Left renal pelvis (tissue), 4 donors: Measurements from ENCODE around the gene NAV1. TPM values are rescaled to one million over a fixed set of nuclear protein-coding genes. Genes with fewer than 3 reads are reported as not detected.
"Not testable (repeated sequence)": the region's sequence is repeated elsewhere in the genome, so short reads cannot be mapped to it uniquely, and the experiment has no call there.

ENCODE experiments used
- DNase-seq, 4 donors: peaks; one replicate each; pipeline ENCODE4 v3.0.0-alpha.2; 2013; ENCODE audit warnings: low read depth in 4 of 4, low spot score in 3 of 4
- polyA plus RNA-seq, 4 donors: library from polyadenylated mRNA; unstranded; fragments of 120-200 nt; gene quantifications; one replicate each; pipeline ENCODE4 v1.2.1, GENCODE V29; 2013; ENCODE audit not compliant: insufficient read length in 4 of 4

The NAV1 gene
- polyA plus RNA-seq, 4 donors, result 17.4 to 22.2 (median 19.9) TPM

DNA sequence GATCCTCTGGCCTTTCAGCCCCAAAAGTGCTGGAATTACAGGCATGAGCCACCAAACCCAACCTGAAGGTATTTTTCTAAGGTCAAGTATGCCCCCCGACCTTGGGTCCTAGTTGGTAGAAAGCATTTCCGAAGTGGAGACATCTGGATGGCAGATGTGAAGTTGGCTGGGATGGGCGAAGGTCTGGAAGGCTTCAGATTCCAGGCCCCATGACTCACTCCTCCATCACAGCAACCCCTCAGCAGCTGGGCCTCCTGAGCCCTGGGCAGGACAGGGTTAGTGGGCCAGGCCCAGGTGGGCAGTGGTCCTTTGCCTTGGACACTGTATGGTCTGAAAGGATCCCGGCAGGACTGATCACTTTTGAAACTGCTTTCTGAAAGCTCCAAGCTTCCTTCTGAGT, 23.3 kb downstream of the NAV1 start:
- no peak for DNase-seq

DNA sequence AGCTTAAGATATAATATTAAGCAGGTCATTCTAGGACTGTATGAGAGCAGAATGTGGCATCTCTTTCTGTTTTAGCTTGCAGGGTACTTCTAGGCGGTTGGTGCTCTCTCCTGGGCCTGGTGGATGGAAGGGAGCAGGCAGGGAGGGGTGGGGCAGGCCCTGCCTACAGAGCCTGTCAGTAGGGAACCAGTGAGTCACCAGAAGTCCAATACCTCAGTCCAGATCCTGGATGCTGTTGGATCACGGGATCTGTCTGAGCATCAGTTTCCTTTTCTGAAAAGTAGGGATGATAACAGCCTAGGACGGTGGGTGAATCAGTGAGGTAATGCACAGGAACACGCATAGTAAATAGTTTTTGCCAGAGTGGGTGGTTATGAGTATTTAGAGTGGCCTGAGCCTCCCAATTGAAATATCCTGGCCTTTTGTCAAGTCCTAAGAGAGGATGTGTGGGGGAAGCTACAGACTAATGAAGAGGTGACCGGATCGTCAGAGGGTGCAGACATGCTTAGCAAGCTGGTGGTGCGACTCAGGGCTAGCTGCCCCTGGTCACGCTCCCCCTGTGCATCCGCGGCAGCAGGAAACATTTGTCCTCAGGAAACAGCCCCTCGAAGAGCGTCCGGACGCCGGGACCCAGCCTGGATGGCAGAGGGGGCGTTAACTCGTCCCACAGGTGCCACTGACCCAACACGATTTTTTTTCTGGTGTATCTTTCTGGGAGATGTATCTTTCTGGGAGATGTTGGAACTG, 23.9 kb downstream of the NAV1 start:
- no peak for DNase-seq

DNA sequence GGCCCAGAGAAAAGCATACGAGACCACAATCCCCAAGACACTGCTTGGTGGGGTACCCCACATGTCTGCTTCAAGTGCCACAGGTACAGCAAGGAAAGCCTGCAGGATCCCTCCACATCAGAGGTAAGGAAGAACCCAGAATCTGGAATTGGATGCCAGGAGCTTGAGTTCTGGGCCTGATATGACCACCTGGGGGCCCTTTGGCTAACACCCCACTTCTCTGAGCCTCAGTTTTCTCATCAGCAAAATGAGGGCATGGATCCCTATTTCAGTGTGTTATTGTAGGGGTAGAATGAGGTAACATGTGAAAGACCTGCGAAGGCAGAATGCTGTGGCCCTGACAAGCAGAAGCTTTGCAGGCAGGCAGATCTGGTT, 24.5 kb downstream of the NAV1 start:
- no peak for DNase-seq

DNA sequence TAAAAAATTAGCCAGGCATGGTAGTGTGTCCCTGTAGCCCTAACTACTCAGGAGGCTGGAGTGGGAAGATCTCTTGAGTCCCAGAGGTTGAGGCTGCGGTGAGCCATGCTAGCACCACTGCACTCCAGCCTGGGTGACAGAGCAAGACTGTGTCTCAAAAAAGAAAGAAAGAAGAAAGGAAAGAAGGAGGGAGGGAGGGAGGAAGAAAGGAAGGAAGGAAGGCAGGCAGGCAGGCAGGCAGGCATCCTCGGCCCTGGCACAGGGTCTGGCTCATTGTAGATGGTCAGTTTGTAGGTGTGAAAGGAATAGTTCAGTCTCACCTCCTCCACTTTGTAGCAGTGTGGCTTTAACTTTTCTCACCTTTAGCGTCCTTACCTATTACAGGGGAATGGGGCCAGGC, 25.0 kb downstream of the NAV1 start:
- no peak for DNase-seq

DNA sequence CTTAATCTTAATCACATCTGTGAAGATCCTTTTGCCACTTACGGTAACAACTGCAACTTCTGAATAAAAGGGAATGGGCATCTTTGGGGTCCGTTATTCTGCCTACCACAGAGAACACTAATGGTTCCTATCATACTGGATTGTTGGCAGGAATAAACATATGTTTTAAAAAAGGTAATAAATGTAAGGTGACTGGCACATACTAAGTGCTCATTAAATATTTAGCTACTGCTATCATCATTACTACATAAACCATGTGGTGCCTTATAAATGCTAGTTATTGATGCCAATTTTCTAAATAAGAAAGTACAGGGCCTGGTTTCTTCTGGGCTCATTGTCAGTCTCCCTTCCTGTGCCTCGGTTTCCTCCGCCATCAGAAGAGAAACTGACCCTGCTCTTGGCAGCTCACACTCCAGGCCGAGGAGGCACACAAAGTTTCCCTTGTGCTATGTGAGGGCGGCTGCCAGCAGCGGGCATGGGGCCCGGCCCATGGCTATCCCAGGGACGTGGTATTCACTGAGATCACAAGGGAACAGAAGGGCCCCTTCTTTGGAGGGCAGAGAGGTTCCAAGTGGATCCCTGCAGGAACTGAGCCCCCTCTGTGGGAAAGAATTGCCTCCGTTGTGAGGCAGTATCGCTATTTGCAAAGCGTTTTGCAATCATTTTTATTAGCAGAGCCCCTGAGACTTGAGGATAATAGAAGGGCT, 26.2 kb downstream of the NAV1 start:
- no peak for DNase-seq

DNA sequence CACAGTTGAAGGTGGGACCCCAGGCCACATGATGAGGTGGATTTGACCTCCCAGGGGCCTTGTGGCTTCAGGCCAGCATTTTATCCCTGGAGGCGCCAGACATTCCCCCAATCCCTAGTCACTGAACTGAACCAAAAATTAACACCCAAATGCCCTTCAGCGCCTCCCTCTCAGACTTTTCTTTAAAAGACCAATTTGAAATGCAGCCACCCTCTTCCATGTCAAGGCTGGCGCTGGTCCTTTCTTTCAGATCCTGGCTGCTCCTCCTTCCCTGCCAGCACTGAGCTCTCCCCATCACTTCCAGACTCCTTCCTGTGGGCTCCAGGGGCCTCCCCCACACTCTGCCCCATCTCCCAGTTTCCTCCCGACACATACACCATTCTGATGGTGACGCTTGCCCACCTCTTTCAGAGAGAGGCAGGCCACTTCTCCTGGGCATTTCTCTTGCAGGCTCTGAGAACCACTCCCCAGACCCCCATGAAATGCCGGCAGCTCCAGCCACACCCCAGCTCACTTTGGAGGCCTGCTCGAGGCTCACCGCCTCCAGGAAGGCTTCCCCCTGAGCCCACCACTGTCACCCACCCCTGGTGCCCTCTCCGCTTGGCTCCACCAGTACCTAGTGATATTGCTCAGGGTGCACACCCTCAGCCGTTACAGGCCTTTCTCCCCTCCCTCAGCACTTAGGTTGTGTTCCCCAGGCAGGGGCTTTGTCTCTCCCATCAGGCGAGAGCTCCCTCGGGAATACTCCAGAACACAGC, 27.0 kb downstream of the NAV1 start:
- DNase-seq, result no peak

DNA sequence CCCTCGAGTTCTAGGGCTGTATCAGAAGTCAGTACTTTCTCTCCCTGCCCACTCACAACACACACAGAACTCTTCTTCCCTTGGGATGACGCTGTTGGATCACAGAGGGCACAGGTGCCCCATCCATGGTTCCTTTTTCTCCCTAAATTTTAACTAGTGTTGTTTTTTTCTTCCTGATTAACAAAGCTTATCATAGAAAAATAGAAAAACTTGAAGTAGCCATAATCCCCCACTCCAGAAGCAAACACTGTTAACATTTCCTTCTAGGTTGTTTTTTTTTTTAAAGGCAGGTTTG, 27.5 kb downstream of the NAV1 start:
- DNase-seq, result no peak

DNA sequence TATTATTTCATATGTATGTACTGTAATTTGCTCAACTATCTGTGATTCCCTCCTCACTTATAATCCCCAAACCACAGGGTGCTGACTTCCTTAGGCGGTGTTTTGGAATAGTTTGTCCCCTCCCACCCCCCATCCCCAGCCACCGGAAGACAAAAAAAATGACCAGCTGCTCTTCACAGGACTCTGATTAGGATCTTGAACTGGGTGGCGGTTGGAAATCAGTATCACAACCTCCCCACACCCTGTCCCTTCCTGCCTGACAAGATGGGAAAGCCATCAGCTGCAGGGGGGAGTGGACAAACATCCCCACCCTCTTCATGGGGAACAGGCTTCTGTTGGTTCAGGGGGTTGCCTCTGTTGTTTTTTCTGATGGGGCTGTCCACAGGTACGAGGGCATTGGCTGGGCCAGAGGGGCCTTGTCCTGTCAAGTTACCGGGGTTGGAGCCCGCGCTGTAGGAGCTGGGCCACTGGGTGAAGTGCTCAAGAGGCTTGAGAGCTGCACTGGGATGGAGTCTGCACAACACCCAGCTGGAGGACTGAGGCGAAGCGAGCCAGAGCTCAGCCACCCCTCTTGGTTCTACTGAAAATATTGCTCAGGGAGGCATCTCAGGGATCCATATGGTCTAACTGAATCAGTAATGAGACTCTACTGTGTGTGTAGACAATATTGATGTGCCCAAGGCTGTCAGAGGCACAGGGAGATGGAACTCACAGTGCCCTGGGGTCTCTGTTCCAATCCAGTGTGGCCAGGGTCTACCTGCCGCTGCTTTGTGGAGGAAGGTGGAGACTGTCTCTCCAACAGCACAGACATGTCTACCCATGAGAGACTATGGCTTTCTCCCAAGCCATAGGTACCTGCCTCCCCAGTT, 28.2 kb downstream of the NAV1 start:
- DNase-seq, result no peak

DNA sequence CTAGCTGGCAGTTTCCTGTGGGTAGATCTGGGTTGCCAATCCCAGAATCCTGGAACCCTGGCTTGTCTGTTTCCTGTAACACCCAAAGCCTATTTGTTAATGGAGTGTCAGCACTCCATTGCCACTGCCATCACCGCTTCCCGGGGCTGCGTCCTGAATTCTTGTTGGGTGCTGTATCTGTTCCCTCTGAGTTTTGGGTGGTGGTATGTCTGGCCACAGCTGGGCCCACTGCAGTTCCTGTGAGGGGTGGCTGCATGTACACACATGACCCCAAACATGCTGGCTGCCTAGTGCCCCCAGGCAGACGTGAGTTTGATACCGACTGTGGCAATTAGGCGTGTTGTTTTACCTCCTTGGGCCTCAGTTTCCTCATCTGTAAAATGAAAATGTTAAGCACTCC, 29.3 kb downstream of the NAV1 start:
- DNase-seq, result no peak

DNA sequence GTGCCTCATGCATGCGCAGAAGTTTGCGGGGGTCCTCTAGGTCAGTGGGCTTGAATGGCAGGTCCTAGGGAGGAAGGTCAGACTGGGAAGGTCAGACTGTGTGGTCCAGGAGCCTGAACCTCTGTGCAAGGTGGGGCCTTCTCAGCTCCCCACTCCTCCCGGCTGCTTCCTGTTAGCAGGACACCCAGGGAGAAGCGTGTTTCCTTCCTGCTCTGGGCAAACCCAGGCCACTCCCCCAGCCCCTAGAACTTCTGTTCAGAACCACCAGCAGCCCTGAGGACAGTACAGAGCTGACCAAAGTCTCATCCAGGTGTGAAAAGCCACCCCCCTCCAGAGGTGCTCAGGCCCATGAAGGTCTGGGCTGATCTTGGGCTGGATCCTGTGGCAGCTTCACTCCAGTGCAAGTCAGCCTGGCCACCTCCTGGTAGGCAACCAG, 29.9 kb downstream of the NAV1 start:
- no peak for DNase-seq

DNA sequence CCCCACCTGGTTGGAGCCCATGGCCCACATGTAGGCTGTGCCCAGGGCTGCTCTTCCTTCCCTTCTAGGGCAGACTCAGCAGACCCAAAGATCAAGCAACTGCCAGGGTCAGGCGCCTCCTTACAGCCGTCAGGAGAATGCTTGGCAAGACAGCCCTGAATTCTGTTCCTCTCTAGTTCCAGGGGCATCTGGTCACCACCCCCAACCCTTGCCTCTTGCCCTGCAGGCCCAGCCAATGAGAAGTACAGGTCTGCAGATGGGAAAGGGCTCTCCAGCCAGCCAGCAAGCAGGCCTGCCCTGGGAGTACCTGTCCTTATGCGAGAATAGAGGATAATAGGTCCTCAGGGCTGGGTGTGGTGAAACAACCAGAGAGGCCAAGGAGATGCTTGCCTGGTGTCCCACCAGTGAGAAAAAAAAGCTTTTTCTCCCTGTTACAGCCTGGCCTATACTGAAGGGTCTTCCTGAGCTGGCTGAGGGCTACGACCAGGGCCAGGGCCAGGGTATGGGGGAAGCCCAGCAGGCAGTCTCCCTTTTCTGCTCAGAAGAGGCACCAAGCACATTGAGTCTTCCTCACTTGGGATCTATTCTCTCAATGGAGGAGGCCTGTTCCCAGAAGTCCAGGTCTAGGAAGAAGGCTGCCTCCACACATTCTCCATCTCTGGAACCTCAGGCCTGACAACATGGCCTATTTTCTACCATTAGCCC, 31.4 kb downstream of the NAV1 start:
- DNase-seq, result no peak

DNA sequence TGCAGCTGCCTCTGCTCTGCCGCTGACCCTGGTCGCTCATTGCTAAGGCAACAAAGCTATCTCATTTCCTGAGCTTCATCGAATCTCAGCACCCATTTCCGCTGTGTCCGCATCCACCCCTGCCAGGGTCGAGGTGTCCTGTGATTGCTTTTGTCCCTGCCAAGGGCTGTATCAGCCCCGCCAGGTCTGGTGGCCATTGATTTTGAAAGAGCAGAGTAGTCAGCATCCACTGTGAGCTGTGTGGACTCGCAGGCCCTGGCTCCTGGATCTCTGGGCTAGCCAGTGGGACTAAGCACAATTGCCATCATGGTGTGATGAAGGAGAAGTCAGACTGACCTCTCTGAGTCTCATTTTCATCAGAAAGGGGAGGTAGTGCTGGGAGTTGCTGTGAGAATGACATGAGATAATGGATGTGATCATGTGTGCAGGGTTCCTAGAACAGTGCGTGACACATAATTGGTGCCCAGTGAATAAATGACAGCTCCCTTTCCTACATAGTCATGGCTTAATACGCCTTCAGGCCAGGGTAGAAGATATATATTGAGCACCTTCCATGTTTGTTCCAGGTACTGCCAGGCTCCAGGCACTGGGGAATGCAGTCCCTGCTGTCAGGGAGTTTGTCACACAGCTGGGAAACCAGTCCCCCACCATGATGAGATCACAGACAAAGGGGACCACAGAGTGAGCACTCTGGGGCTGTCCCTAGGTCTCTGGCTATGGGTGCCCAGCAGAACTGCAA, 32.1 kb downstream of the NAV1 start:
- no peak for DNase-seq

DNA sequence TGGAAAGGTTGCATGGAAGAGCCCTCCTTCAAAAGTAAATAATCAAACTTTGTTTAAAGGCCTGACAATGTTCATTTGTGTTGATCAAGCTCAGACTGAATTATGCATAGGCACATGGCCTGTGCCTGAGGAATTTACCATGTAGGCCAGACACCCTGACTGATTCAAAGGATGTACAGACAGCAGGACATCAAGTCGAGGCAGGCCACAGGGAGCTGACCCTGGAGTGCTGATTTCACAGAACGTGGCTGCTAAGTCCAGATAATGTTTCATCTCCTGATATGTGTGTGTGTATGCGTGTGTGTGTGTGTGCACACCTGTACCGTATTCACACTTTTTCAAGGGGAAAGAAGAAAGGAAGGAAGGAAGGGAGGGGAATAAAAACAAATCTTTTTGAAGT, 34.1 kb downstream of the NAV1 start:
- DNase-seq, result no peak

DNA sequence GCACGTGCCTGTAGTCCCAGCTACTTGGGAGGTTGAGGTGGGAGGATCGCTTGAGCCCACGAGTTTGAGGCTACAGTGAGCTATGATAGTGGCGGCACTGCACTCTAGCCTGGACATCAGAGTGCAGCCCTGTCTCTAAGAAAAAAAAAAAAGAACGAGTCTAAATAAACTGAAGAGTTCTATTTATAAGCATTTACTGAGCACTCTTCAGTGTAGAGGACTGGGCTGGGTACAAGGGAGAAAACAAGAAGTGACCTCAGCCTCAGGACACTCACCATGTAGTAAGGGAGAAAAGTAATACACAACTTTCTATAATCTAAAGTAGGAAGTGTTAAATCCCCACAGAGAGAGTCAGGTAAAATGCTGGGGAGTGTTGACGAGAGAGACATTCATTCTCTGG, 35.0 kb downstream of the NAV1 start:
- no peak for DNase-seq

DNA sequence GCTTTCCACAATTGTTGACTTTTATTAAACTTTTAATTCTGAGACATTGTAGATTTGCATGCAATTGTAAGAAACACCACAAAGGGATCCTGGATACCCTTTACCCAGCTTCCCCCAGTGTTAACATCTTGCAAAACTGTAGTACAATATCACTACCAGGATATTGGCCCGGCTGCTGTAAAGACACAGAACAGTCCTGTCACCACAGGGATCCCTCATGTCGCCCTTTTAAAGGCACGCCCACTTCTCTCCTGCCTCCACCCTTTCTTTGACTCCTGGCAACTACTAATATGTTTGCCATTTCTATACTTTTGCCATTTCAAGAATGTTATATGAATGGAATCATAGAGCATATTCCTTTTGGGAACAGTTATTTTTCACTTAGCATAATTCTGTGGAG, 37.0 kb downstream of the NAV1 start:
- no peak for DNase-seq

DNA sequence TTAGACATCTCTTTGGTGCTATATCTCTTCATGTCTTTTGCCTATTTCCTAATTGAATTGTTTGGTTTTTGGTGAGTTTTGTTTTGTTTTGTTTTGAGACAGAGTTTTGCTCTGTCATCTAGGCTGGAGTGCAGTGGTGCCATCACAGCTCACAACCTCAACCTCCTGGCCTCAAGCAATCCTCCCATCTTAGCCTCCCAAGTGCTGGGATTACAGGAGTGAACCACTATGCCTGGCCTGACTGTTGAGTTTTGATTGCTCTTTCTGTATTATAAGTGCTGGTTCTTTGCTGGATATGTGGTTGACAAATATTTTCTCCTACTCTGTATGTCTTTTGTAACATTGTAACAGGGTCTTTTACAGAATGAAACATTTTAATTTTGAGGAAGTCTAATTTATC, 38.0 kb downstream of the NAV1 start:
- DNase-seq, result no peak

DNA sequence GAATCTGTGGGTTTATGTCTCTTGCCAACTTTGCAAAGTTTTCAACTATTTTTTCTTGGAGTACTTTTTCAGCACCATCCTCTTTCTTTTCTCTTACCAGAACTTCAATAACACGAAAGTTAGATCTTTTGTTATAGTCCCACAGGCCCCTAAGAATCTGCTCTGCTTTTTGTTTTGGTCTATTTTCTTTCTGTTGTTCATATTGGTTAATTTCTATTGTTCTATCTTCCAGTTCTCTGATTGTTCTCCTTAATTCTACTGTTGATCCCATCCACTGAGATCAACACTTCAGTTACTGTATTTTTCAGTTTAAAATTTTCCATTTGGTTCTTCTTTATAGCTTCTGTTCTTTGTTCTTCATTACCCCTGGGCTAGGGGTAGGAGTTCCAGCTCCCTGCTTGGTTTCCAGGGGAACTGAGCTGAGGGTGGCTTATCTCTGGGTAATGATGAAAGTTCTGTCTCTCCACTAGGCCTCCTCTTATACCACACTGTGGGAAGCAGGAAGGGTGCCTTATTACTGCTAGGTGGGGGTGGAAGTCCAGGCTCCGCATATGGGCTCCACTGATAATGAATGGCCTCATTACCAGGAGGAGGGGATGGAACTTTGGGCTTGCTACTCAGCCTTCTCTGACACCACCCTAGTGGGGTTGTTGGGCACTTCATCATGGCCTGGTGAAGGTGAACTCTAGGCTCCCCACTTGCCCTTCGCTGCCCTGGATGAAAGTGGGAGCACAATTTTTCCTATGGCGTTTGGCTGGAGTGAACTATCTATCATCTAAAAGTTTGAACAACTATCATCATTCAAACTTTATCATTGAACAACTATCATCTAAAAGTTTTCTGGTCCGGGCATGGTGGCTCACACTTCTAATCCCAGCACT, 39.3 kb downstream of the NAV1 start:
- no peak for DNase-seq

DNA sequence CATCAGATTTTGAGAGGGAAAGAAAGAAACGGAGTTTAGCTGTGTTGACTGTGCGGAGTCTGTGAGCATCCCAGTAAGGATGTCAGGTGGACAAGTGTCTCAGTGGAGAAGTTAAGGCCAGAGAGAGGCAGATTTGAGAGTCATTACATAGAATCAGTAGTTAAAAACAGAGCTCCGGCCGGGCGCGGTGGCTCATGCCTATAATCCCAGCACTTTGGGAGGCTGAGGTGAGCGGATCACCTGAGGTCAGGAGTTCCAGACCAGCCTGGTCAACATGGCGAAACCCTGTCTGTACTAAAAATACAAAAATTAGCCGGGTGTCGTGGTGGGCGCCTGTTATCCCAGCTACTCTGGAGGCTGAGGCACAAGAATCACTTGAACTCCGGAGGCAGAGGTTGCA, 42.4 kb downstream of the NAV1 start:
- not testable (repeated sequence) for DNase-seq
